Measurements from ENCODE around the gene LRRN2.
"Not testable (repeated sequence)": the region's sequence is repeated elsewhere in the genome, so short reads cannot be mapped to it uniquely, and the experiment has no call there.

The LRRN2 gene

DNA sequence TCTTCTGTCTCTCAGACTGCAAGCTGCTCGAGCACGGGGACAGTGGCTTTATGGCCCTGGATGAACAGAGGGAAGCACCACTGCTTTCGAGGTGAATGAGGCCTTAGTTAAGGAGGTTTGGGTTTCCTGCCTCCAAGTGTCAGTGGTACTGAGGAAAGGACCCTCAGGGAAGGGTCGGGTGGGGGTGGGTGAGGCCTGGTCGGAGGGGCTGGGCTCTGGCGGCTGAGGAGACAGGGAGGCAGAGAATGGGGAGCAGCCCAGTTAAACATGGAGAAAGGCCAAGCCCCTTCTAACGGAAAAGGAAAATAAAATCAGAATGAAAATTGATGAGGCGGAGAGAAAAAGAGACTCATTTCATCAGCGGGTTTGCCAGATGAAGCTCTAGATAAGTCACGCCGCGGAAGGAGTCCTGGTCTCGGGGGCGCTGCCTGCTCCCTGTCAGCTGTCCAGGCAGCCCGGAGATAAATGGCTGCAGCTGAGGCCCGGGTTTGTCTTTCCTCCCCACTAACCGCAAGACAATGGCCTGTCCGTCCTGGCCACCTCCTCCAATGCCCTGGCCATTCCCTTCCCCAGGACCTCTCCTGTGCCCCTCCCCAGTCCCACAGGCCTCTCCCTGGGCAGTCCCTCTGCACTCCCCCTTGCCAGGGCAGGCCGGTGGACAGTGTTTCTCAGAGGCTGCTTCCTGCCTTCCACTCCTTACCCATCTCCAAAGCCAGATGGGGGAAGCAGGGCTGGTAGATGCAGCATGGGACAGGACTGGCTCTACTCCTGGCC is 55.2 kb downstream of the LRRN2 start:
- DNase-seq (ENCODE audit: low read depth in 2 of 2) = no peak

DNA sequence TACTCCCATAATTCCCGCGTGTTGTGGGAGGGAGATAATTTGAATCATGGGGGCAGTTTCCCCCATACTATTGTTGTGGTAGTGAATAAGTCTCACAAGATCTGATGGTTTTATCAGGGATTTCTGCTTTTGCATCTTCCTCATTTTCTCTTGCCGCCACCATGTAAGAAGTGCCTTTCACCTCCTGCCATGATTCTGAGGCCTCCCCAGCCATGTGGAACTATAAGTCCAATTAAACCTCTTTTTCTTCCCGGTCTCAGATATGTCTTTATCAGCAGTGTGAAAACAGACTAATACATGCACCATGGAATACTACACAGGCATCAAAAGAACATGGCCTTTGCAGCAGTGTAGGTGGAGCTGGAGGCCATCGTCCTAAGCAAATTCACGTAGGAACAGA is 56.1 kb downstream of the LRRN2 start:
- DNase-seq (ENCODE audit: low read depth in 2 of 2) = not testable (repeated sequence)

DNA sequence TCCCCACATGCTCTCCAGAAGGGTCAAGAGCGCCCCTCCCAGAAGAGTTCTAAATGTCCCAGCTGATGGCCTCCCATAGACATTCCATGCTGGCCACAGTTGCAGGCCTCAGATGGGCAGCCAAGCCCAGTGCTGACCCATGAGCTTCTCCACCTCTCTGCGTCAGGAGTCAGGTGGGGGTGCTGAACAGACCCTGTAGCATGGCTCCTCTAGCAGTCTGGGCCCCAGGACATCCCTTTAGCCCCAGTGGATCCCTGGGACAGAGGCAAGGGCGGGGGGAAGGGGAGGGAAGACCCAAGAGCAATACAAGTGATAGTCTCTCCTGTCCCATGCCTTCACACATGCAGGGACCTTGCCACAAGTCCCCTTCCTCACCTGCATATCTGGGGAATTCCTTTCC is 56.7 kb downstream of the LRRN2 start:
- DNase-seq (ENCODE audit: low read depth in 2 of 2) = no peak

DNA sequence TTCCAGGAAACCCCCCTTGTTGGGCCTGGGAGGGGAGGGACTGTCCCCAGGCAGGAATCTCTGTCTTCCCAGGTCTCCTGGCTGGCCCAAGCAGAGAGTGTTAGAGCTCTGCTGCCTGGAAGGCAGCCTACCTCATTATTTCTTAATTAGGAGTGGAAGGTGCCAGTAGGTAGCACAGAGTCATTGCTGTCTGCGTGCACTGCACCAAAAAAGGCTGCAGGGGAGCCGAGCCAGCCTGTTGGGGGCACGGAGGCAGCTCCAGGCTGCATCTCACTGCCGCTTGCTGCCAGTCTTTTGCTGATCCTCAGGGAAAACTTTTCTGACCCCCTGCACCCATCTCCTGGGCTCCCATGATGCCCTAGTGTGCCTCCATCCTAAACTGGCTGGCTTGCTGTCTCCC is 58.1 kb downstream of the LRRN2 start:
- DNase-seq (ENCODE audit: low read depth in 2 of 2) = no peak

DNA sequence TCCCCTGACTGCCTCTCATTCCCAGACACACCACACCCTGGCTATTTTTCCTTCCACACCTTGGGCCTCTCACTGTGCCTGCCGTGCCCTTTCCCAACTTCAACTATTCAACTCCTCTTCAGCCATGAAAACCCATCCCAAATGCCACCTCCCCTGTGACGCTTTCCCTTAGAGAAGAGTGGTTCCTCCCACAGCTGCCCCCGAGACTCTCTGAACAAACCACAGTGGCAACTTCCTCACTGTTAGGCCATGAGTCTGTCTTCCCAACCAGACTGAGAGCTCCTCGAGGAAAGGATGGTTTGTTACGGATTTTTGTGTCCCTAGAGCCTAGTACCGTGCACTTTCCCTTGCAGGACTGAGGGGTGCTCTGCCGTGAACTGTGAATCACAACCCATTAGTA is 59.2 kb downstream of the LRRN2 start:
- DNase-seq (ENCODE audit: low read depth in 2 of 2) = no peak

DNA sequence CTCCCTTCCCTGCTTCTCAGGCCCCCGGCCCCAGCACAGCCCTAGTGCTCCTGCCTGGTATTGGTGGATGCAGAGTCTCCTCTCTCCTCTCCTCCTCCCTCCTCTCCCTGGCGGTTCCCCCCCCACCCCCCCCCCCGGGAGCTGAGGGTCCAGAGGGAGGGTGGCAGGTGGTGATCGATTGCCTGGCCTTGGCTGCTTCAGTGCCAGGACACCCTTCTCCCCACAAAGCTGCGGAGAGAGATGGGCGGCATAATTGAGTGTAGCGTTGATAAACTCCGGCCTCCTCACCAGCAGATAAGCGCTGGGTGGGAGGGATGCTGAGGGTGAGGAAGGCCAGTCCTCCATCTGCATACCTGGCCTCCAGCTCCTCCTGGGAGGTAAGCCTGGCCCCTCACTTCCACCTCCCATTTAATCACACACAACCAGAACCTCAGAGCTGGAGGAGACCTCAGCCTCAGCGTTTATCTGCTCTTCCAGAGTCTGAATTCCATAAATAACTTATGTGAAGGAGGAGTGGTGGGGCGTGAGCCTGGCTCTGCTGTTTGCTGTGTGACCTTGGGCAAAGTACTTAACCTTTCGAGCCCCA is 60.8 kb downstream of the LRRN2 start:
- DNase-seq (ENCODE audit: low read depth in 2 of 2) = no peak

DNA sequence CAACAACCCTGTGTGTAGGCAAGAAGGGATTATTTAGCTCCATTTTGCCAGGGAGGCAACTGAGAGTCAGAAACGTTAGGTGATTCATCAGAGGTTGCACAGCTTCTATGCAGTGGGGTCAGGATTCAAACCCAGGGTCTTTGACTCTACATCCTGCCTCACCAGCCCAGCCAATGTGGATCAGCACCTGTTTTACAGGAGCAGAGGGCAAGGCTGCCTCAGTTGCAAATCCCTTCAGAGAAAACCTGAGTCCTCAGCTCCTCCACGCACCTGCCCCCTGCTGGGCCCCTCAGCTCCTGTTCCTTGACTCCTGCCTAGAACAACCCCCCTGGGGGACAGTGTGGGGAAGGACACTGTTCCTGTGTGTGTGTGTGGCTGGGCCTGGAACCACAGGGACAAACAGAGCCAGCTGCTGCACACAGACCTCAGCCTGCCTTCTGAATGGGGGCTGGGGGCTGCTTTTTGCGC is 61.6 kb downstream of the LRRN2 start:
- DNase-seq (ENCODE audit: low read depth in 2 of 2) = no peak

DNA sequence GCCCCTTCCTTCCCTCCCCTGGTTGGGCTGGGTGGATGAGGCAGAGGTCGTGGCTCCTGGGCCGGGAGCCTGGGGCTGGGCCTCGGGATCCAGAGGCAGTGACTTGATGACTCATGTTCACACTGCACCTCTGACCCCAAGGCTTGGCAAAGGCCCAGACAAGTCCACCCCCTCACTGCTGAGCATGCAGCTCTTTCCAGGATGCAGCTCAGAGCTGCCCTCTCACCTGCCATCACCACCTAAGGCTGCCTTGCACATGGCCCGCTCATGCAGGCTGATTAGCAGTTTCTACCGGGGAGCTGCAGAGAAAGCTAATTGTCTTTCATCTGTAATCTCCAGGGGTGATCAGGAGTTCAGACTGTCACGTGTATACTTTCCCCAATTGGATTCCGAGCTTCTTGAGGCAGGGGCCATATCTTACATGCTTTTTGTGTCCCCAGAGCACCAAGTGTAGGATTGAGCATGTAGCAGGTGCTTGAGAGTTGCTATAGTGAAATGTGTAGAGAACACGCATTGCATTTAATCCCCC is 62.1 kb downstream of the LRRN2 start:
- no peak for DNase-seq (ENCODE audit: low read depth in 2 of 2)

DNA sequence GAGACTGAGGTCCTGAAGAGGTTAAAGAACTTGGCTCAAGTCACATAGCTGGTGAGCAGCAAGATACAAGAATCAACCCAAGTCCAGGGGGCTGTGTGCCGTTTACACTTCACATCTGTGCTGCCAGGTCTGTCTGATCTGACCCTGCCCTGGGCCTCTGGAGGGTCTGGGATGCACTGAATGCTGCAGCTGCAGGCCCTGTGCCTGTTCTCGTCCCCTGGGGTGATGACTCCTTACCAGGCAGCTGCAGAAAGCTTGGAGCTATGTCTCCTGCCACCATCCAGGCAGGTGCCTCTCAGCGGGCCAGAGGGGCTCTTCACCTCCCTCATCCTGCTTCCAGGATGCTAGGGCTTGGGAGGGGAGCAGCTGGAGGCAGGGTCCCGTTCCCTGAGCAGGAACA is 63.5 kb downstream of the LRRN2 start:
- no peak for DNase-seq (ENCODE audit: low read depth in 2 of 2)

DNA sequence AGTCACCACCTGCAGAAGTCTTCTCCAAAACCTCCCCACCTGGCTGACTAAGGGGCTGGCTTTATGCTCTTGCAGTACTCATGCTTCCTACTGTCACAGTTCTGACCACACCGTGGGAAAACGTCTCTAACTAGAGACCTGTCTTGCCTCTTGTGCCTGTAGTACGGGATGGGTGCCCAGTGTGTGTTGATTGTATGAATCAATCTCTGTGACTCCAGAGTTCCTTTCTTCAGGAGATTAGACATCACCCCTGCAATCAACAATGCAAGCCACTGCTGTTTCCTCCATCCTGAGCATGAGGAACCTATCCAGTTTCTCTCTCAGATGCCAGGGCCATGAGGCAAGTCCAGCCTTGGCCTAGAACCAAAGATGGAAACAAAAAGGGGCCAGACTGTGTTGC is 64.1 kb downstream of the LRRN2 start:
- no peak for DNase-seq (ENCODE audit: low read depth in 2 of 2)

DNA sequence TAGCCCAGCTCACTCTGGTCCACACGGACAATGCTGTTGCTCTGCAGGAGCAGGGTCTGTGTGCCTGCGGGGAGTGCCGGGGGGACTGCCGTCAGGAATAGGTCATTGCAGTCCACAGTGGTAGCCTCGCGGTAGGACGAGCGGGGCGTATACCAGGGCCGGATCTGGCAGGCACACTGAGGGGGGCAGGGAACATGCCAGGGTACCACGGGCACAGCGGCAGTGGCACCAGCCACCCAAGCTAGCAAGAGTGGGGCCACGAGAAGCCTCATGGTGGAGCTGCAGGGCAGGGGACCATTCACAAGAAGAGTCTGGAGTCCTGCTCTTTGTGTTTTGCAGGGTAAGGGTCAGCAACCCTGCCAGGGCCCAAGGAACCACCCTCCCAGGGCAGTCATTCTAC is 65.8 kb downstream of the LRRN2 start:
- DNase-seq (ENCODE audit: low read depth in 2 of 2) = no peak

DNA sequence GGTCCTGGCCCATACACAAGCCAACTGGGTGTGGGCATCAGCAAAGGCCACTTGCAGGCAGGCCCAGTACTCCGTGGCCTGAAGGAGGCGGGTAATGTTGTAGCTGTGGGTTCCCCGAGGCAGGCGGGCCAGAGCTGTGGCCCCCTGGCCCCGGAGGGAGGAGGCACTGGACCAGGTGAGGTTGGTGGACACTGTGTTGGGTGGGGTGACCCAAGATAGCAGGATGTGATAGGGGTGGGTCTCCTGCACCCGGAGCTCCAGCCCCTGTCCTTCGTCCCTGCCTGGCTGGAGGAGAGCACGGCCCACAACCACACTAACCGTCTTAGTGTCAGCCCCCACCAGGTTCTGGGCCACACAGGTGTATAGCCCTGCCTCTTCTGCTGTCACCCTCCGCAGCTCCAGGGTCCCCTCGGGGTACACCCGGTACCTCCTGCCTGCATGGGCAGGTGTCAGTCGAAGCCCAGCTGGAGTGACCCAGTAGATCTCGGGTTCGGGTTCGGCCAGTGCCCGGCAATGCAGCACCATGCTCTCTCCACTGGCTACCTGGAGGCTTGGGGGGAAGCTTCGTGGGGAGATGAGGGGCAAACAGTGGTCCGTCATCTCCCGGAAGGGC is 67.3 kb downstream of the LRRN2 start:
- DNase-seq (ENCODE audit: low read depth in 2 of 2) = no peak

DNA sequence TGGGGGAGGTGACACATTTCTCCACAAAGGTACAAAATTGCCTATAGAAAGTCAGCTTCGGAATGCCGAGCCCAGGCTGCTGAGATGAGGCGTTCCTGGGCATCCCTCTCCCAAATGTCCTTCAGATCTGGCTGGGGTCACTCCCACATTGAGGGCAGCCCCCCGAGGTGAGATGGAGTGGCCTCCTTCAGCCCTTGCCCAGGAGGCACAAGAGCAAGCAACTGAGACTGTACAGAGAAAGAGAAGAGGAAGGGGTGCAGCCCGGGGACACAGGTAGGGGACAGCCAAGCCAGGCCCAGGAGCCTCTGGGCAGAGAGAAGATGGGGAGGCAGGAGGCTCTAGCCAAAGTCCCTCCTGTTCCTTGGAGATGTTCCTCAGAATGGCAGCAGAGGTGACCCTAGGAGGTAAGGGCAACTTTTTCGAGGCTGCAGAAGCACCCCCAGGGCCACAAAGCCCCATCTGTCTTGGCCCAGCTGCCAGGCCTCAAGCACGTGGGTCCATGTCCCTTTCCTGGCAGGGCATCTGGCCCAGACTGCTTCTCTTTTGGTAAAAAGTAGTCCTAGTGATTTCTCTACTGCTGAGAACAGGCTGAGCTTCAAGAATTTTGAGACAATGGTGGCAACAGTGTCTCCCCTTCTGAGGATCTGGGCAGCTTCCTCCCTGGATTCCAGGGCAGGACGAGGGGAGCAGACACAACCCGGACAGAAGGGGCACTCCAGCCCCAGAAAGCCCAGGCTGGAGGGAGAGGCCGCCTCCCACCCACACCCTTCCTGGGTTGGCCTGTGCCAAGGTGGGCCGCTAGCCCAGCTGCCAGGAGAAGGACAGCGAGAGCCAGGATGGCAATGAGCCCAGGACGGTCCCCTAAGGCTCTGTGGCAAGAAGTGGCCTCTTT is 68.0 kb downstream of the LRRN2 start:
- no peak for DNase-seq (ENCODE audit: low read depth in 2 of 2)

DNA sequence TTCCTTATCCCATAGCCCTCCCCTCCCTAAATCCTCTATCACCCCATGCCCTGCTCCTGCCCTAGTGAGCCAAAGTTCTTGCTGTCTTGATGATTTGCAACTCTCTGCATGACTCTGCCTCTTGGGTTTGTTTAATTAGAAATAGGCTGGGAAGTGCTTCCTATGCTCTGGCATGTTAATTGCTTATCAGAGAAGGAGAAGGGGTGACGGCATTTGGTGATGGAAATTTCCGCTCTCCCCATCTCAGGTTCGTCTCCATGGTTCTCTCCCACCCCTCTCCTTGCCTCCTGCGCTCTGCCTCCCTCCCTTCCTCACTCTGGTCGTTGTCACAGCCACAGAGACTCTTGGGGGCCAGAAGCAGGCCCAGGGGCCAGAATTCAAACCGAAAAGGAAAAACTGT is 68.9 kb downstream of the LRRN2 start:
- DNase-seq (ENCODE audit: low read depth in 2 of 2) = no peak

DNA sequence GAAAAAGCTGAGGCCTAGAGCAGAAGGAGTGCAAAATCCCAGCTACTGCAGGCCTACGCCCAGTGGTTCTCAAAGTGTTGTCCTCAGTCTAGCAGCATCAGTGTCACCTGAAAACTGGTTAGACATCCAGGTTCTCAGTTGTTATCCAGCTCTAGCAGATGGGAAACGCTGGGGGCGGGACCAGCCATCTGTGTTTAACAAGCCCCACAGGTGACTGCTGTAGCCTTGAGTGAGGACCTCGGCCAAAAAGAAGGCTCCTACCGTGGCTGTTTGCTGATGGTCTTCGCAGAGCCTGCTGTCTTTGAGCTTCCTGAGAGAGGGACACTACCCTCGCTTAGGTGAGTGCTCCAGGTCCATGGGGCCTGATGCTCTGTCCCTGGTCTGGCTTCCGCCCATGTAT is 69.7 kb downstream of the LRRN2 start:
- DNase-seq (ENCODE audit: low read depth in 2 of 2) = no peak

DNA sequence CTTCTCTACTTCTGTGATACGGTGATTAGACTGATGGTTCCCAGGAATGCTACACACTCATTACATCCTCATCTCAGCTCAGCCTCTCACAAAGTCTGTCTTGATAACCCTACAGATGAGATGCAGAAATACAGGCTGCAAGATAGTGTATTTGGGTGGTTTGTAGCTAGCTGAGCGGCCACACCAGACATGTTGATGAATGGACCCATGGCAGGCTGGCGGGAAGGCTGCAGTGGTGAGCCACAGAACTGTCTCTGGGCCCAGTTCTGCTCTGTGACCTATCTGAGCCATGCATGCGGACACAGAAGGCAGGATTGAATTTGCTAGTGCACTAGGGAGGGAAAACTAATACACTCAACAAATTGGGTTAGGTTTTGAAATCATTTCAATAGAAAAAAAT is 71.9 kb downstream of the LRRN2 start:
- no peak for DNase-seq (ENCODE audit: low read depth in 2 of 2)

DNA sequence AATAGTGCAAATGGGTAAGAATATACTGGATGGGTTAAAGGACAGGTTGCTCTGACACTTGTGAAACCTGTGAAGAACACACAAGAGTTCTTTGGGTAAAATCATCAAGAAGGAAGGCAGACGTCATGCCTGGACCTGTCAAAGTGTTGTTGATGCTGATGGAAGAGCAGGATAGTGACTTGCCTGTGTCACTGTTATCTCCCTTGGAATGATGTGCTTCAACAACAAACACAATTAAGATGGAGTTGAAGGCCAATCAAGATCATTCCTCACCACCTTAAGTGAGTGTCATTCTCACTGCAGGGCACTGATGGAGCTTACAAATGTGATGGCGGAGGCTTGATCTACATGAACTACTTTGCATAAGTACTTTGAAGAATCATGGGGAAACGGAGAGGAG is 73.2 kb downstream of the LRRN2 start:
- DNase-seq (ENCODE audit: low read depth in 2 of 2) = no peak

DNA sequence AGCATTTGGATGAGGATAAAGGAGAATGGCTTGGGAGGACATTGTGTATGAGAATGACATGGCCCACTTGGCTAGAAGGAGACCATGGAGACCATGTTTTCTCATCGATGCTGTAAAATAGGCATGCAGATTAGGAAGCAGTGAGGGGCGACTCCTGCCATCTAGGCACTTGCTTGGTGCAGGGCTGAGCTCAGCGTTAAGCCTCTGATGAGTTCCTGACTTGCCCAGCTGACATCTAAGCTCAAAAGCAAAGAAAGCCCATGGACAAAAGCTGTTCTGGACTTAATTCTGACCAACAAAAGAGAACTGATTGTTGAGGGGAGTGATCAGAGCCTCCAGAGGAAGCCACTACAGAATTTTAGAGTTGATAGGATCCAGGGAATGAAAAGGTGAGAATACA is 74.5 kb downstream of the LRRN2 start:
- DNase-seq (ENCODE audit: low read depth in 2 of 2) = no peak

DNA sequence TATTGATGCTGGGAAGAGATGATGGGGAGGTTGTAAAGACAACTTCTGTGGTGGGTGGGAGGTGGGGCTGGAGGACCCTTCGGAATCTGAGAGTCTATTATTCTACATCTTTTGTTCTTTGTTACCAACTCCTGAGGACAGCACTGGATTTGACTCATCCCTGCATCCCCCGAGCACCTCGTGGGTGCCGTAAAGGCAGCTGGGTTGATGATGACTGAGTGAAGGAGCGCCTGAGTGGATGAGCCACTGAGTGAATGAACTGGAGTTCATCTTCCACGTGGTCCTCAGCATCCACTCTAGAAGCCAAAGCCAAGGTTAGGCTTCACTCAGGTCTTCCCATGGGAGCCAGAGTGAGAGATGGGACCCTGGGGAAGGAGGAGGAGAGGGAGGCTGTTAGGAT is 77.6 kb downstream of the LRRN2 start:
- no peak for DNase-seq (ENCODE audit: low read depth in 2 of 2)

DNA sequence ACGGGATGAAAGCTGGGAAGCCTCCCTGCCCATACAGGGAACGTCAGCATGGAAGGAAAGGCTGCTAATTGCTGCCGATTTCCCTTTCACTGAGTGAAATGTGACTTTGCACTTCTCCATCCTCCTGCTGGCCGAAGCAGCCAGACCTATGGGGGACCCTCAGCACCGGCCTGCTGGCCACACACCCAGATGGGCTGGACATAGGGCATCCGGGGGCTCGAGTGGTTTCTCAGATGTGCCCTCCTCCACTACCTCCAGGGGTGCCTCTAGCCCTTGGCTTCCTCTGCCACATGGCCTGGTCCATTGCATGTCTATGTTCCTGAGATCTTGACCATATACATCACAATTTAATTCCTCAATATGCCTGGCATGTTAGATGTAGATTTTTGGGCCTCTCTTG is 79.7 kb downstream of the LRRN2 start:
- DNase-seq (ENCODE audit: low read depth in 2 of 2) = no peak

DNA sequence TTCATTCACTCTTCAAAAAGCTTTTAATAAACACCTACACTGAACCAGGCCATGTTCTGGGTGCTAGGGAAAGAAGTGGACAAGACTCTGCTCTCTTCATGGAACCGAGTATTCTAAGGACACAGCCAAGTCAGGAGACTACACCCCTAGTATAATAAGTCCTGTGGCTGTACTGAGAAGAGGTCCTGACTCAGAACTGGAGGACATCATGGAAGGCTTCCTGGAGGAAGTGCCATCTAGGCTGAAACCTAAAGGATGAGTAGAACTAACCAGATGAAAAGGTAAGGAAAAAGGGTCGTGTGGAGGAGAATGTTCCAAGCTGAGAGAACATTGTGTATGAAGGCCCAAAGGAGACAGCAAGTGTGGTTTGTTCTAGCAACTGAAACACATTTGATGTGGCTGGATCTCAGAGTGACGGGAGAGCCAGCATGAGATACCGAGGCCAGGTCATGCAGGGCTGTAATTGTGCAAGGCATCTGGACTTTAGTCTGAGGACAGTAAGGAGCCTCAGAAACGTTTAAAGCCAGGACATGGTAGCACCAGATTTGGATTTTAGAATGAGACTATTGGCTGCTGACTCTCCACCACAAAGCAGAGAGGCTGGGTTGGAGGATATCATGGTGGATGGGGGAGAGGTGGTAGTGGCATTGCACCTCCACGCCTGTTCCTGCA is 82.5 kb downstream of the LRRN2 start:
- no peak for DNase-seq (ENCODE audit: low read depth in 2 of 2)

All from stimulated activated CD8-positive, alpha-beta memory T cell treated with anti-CD3 and anti-CD28 coated beads, Interleukin-7, amount 100 ng/mL, for 1 hour (primary cell).